ENCODE results near the gene ZSWIM1. TPM values are rescaled to one million over a fixed set of nuclear protein-coding genes. Genes with fewer than 3 reads are reported as not detected.

The ZSWIM1 gene
- total and polyA plus RNA-seq, 2 of the 8 experiments (the other 6 are each of a cell fraction or from before 2014, with no cell fraction given) = 14.1 to 15.6 TPM

DNA sequence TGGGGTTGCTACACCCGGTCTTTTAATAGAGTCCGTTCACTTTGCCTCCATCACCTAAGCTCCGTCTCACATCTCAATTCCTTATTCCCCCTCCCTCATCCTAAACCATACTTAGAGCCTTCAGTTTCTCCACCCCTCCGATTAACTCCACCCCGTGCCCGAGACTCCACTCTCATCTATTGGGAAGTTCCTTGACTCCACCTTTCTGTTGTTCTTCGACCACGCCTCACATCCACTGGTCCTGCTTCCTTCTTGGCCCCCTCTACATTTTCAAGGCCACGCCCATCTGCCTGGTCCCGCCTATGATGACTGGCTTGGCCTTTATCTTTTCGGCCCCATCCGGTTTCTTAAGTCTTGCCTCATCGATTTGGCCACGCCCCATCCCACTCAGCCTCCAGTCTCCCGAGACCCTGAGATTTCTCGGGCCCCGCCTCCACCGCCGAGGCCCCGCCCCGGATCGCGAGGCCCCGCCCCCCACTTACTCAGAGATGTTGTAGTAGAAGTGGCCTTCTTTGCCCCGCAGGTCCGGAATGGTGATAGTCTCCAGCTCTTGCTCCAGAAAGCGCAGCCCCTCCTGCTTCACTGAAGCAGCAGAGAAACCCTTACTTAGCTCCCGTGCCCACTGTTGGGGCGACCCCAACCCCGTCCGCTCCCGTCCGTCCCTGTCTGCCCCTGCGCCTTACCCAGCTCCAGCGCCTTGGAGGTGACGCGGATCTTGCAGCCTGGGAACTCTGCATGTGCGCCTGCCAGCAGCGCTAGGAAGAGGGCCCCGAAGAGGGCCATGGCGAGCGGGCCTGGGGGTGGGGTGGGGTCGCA lies 29.9 kb downstream of the ZSWIM1 start:
- Histone ChIP-seq H3K4ac (replicated peaks; ENCODE audit: insufficient read length, low read depth, low read length) (peak overlapping the region; percentile 65), H3K4me3 (ENCODE audit: extremely low read depth in 1 of 4, insufficient read depth in 2 of 4, low read depth in 3 of 4, low read length in 4 of 4) (peak overlapping the region; percentile 52 to 81 (median 70)), H3K23me2 (ENCODE audit: low read depth, low read length) (peaks cover 11% of the 10 kb centered on the region; the same call in 1 of the 2 replicates), H3K23ac (ENCODE audit: insufficient read length) (no peak overlapping the region), H4K91ac (replicated peaks; ENCODE audit: insufficient read length, low read length) (peak overlapping the region; percentile 82), H2AK5ac (ENCODE audit: low read depth, low read length) (no peak overlapping the region), H3K56ac (replicated peaks; ENCODE audit: insufficient read length, low read depth, low read length) (no peak overlapping the region), H2AFZ (ENCODE audit: low read length) (no peak overlapping the region), H2BK15ac (ENCODE audit: low read length) (no peak overlapping the region), H3K9me3 (ENCODE audit: insufficient read depth in 2 of 2, low read depth in 1 of 2, low read length in 1 of 2) (no peaks in the 10 kb centered on the region), H2BK20ac (ENCODE audit: low read length) (no peak overlapping the region), H2BK12ac (ENCODE audit: low read depth, low read length) (no peak overlapping the region), H3K27me3 (replicated peaks in 1 of 4; ENCODE audit: control insufficient read depth in 3 of 4, extremely low read depth in 1 of 4, insufficient read depth in 3 of 4, low read length in 3 of 4) (no peaks in the 10 kb centered on the region), H3K79me2 (ENCODE audit: control insufficient read depth in 1 of 2, insufficient read depth in 2 of 2, low read length in 2 of 2) (0 out of 4 replicates have a peak, but pooled peaks cover 0 to 3% of the 10 kb centered on the region in 2 experiments), H3K4me1 (replicated peaks in 1 of 4; ENCODE audit: control insufficient read depth in 3 of 4, insufficient read depth in 4 of 4, low read length in 3 of 4) (peaks cover 0 to 2% (median 0%) of the 10 kb centered on the region in 4 experiments; a peak in 3 of 7 replicates), H3K14ac (ENCODE audit: insufficient read length) (no peak overlapping the region), H2BK120ac (replicated peaks; ENCODE audit: low read depth, low read length) (no peak overlapping the region), H4K20me1 (replicated peaks in 1 of 2; ENCODE audit: control insufficient read depth in 1 of 2, insufficient read depth in 2 of 2, low read length in 2 of 2) (peaks cover 2 to 12% of the 10 kb centered on the region in 2 experiments), H3K79me1 (ENCODE audit: low read depth, low read length) (no peaks in the 10 kb centered on the region; the same call in 1 of the 2 replicates), H3K4me2 (ENCODE audit: insufficient read depth in 1 of 2, low read depth in 2 of 2, low read length in 2 of 2) (peak overlapping the region; percentile 90 to 97), H3K18ac (ENCODE audit: extremely low read depth, low read length) (peak overlapping the region; percentile 88), H4K5ac (ENCODE audit: insufficient read length, low read depth, low read length) (peak overlapping the region; percentile 84), H3K9ac (replicated peaks in 1 of 4; ENCODE audit: extremely low read depth in 1 of 4, low read depth in 3 of 4, low read length in 3 of 4) (peak overlapping the region in 3 of 4 experiments; percentile 56 to 71 (median 68); a peak in 6 of 7 replicates), H4K8ac (ENCODE audit: extremely low read depth, insufficient read depth, low read length) (peak overlapping the region; percentile 58; the same call in 1 of the 2 replicates), H3K36me3 (ENCODE audit: control insufficient read depth in 2 of 4, insufficient read depth in 4 of 4, low read length in 3 of 4) (peaks cover 5 to 25% (median 19%) of the 10 kb centered on the region in 4 experiments; a peak in 6 of 8 replicates), H2BK5ac (ENCODE audit: low read depth, low read length) (no peak overlapping the region; the same call in 1 of the 2 replicates), H3K27ac (ENCODE audit: low read depth, low read length) (peak overlapping the region; percentile 58; the same call in 1 of the 2 replicates)
- FAIRE-seq (peak; percentile 94), DNase-seq (ENCODE audit: low read depth in 1 of 2, low spot score in 2 of 2) (peak; percentile 99 to 100)
- WGBS, 2 experiments (ENCODE audit: extremely low coverage in 1 of 2, insufficient coverage in 1 of 2, insufficient read length in 1 of 2, insufficient replicate concordance in 2 of 2, low coverage in 1 of 2, low lambda C conversion rate in 2 of 2, missing lambda C conversion rate in 1 of 2) = 6% methylated on average over 41 of the region's 43 CpGs; no CpG with 5 or more reads in 1 of the 2 experiments
- CTCF ChIA-PET (ENCODE audit: partially characterized antibody) = interaction anchor here (0.6 to 2.6 kb wide), 7 partner anchors 21 to 82 kb away, joined by 3 to 12 read pairs (median 4); partner anchors contain the start of genes PCIF1 and ZSWIM1
- POLR2A ChIA-PET (ENCODE audit: partially characterized antibody) = interaction anchor here (1.0 to 9.2 kb wide), 14 partner anchors 9 to 98 kb away, joined by 3 to 172 read pairs (median 11); partner anchors contain the start of genes CTSA, NEURL2, PCIF1 and ZSWIM1
- TF ChIP-seq KDM5A (IDR thresholded peaks at IDR 0.05; ENCODE audit: low read length) = no peak
- no peak for TF ChIP-seq SAP30 (IDR thresholded peaks at IDR 0.05; ENCODE audit: insufficient read depth, insufficient replicate concordance, low read length)
- peak; percentile 58 for TF ChIP-seq TAF7 (optimal IDR thresholded peaks at IDR 0.05; ENCODE audit: borderline replicate concordance, low read depth, low read length)
- TF ChIP-seq KDM1A (IDR thresholded peaks at IDR 0.05; ENCODE audit: borderline replicate concordance, low read length) = no peak
- TF ChIP-seq EGR1 (IDR thresholded peaks at IDR 0.05; ENCODE audit: borderline replicate concordance, low read depth, low read length) = no peak
- TF ChIP-seq HDAC6 (IDR thresholded peaks at IDR 0.05; ENCODE audit: low read depth, low read length) = no peak
- no peak for TF ChIP-seq SP4 (IDR thresholded peaks at IDR 0.05; ENCODE audit: low read length)
- no peak for TF ChIP-seq CTBP2 (IDR thresholded peaks at IDR 0.05; ENCODE audit: borderline replicate concordance, insufficient read depth, insufficient read length, low read length)

Data from H1 (cell line).